ENCODE data around the gene VTCN1.

Gene VTCN1

DNA sequence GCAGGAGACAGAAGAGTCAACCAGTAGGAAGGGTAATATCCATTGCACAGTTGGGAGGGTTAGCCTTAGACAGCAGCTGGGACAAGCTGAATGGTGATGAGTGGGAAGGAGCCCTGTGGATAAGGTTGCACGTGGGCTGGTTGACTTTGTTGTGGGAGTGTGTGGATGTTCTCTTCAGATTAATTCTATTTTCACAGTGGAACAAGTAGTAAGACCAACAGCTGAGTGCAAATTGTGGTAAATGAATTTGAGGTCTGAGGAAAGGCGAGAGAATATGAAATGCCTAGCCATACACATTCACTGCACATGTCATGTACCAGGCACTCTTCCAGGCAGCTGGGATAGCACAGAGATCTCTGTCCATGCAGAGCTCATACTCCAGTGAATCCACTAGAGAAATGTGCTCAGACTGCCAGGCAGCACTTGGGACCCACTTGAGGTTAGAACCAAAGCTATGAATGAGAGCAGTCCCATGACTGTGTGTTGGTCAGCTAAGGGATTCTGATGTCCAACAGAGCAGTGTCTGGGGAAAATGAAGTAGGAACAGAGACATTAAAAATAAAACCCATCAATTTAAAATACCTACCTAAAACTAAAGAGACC lies 25.2 kb upstream of the VTCN1 start:
- no peaks in the 10 kb centered on the region for H3K27me3 ChIP-seq (ENCODE audit: low read depth, low read length)
- H3K27ac ChIP-seq (ENCODE audit: low read length) = no peak overlapping the region
- H3K9me3 ChIP-seq (ENCODE audit: control insufficient read depth in 1 of 2, low read length in 2 of 2) = no peaks in the 10 kb centered on the region
- H3K4me1 ChIP-seq (ENCODE audit: control insufficient read depth in 1 of 2, insufficient read depth in 2 of 2, low read length in 2 of 2) = no peaks in the 10 kb centered on the region
- no peak overlapping the region for H3K4me3 ChIP-seq (ENCODE audit: low read depth in 1 of 2, low read length in 2 of 2)
- H3K36me3 ChIP-seq (ENCODE audit: control insufficient read depth in 1 of 2, insufficient read depth in 2 of 2, low read length in 2 of 2) = no peaks in the 10 kb centered on the region

DNA sequence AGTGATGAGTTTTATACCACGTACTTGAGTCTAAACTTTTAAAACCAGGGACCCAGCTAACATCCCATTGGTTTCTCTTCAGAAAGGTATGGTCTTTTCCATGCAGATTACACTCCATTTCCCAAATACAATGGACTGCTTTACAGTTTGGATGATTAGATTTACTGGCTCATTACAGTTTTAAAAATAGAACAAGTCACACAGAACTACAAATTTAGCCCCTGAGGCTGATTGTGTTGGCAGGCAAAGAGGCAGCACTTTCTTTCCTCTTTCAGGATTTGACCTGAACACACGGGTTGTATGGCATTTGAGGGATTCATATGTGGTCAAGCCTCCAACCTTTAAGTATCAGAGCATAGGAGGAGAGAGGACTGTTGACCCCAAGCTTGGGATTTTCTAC lies 21.8 kb upstream of the VTCN1 start:
- H3K27ac ChIP-seq (ENCODE audit: low read length) = no peak overlapping the region
- H3K4me3 ChIP-seq (ENCODE audit: low read depth in 1 of 2, low read length in 2 of 2) = no peak overlapping the region

GRCh38 chr1:117231748-117232373 lies 21.1 kb upstream of the VTCN1 start:
- no peaks in the 10 kb centered on the region for H3K9me3 ChIP-seq (ENCODE audit: control insufficient read depth in 1 of 2, low read length in 2 of 2)
- no peaks in the 10 kb centered on the region for H3K27me3 ChIP-seq (ENCODE audit: low read depth, low read length)
- H3K36me3 ChIP-seq (ENCODE audit: control insufficient read depth in 1 of 2, insufficient read depth in 2 of 2, low read length in 2 of 2) = no peaks in the 10 kb centered on the region
- no peaks in the 10 kb centered on the region for H3K4me1 ChIP-seq (ENCODE audit: control insufficient read depth in 1 of 2, insufficient read depth in 2 of 2, low read length in 2 of 2)
- H3K4me3 ChIP-seq (ENCODE audit: low read depth in 1 of 2, low read length in 2 of 2) = no peak overlapping the region
- H3K27ac ChIP-seq (ENCODE audit: low read length) = no peak overlapping the region

More for the DNA sequence above, 21.8 kb upstream of the VTCN1 start:
- Histone ChIP-seq H3K27me3 (ENCODE audit: low read depth, low read length) (no peaks in the 10 kb centered on the region), H3K9me3 (ENCODE audit: control insufficient read depth in 1 of 2, low read length in 2 of 2) (no peaks in the 10 kb centered on the region), H3K36me3 (ENCODE audit: control insufficient read depth in 1 of 2, insufficient read depth in 2 of 2, low read length in 2 of 2) (no peaks in the 10 kb centered on the region), H3K4me1 (ENCODE audit: control insufficient read depth in 1 of 2, insufficient read depth in 2 of 2, low read length in 2 of 2) (no peaks in the 10 kb centered on the region)

GRCh38 chr1:117231312-117231711 lies 20.6 kb upstream of the VTCN1 start:
- no peaks in the 10 kb centered on the region for H3K36me3 ChIP-seq (ENCODE audit: control insufficient read depth in 1 of 2, insufficient read depth in 2 of 2, low read length in 2 of 2)
- no peak overlapping the region for H3K27ac ChIP-seq (ENCODE audit: low read length)
- no peaks in the 10 kb centered on the region for H3K4me1 ChIP-seq (ENCODE audit: control insufficient read depth in 1 of 2, insufficient read depth in 2 of 2, low read length in 2 of 2)
- H3K27me3 ChIP-seq (ENCODE audit: low read depth, low read length) = no peaks in the 10 kb centered on the region
- no peaks in the 10 kb centered on the region for H3K9me3 ChIP-seq (ENCODE audit: control insufficient read depth in 1 of 2, low read length in 2 of 2)
- H3K4me3 ChIP-seq (ENCODE audit: low read depth in 1 of 2, low read length in 2 of 2) = no peak overlapping the region

- no peaks in the 10 kb centered on the region for H3K4me1 ChIP-seq (ENCODE audit: control insufficient read depth in 1 of 2, insufficient read depth in 2 of 2, low read length in 2 of 2)
- H3K36me3 ChIP-seq (ENCODE audit: control insufficient read depth in 1 of 2, insufficient read depth in 2 of 2, low read length in 2 of 2) = no peaks in the 10 kb centered on the region
- no peak overlapping the region for H3K4me3 ChIP-seq (ENCODE audit: low read depth in 1 of 2, low read length in 2 of 2)
- H3K9me3 ChIP-seq (ENCODE audit: control insufficient read depth in 1 of 2, low read length in 2 of 2) = no peaks in the 10 kb centered on the region
- H3K27me3 ChIP-seq (ENCODE audit: low read depth, low read length) = no peaks in the 10 kb centered on the region
- no peak overlapping the region for H3K27ac ChIP-seq (ENCODE audit: low read length)
These were observed 18.5 kb upstream of the VTCN1 start for GRCh38 chr1:117229217-117229616.

GRCh38 chr1:117225931-117226330 lies 15.2 kb upstream of the VTCN1 start:
- no peaks in the 10 kb centered on the region for H3K27me3 ChIP-seq (ENCODE audit: low read depth, low read length)
- no peaks in the 10 kb centered on the region for H3K9me3 ChIP-seq (ENCODE audit: control insufficient read depth in 1 of 2, low read length in 2 of 2)

DNA sequence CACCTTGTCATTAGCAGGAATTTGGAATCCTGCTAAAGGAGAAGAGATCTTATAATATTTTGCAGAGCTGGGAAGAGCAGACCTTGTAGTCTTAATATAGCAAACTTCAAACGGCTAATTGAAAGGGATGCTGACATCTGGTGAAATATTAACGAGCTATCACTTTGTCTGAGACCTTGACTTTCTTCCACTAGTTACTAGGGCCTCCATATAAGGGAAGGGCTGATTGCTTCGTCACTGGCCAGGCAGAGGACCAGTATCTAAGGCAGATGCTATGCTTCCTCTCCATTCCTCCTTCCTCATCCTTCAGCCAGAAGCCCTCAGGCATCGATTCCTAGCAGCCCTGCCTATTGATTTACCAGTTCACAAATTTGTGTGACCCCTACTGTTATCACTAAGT lies 6.0 kb upstream of the VTCN1 start:
- no peak overlapping the region for H3K27ac ChIP-seq (ENCODE audit: low read length)

More at GRCh38 chr1:117225931-117226330, 15.2 kb upstream of the VTCN1 start:
- H3K36me3 ChIP-seq (ENCODE audit: control insufficient read depth in 1 of 2, insufficient read depth in 2 of 2, low read length in 2 of 2) = no peaks in the 10 kb centered on the region
- H3K4me1 ChIP-seq (ENCODE audit: control insufficient read depth in 1 of 2, insufficient read depth in 2 of 2, low read length in 2 of 2) = no peaks in the 10 kb centered on the region
- H3K4me3 ChIP-seq (ENCODE audit: low read depth in 1 of 2, low read length in 2 of 2) = no peak overlapping the region
- no peak overlapping the region for H3K27ac ChIP-seq (ENCODE audit: low read length)

DNA sequence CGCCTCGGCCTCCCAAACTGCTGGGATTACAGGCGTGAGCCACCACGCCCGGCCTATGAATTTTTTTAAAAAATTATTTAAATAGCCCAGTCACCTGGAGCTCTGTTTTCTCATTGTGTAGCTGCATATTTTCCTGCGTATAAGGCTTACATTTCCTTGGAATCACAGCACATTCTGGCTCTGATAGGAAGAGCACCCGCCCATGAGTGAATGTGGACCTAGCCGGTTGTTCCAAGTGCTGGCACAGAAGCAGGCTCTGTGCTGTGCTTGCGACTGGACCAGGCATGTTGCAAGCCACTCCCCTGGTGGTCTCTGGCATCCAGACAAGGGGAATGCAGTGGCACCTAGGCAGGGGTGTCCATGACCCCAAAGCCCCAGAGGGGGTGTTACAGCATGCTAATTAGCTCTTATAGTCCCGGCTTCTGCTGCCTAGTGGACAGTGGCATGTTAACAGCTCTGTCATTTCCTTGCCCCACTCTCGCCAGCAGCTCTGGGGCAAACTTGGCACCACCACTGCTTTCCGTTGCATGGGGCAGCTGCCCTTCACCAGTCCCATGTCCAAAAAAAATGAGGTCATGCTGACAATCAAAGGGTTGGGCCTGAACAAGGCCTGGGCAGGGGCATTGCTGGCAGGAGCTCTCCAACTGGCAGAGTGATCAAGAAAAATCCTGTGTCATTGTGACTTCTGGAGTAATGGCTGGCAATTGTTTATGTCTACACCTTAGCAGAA lies 5.2 kb upstream of the VTCN1 start:
- H3K27ac ChIP-seq (ENCODE audit: low read length) = no peak overlapping the region
- no peaks in the 10 kb centered on the region for H3K27me3 ChIP-seq (ENCODE audit: low read depth, low read length)
- no peaks in the 10 kb centered on the region for H3K36me3 ChIP-seq (ENCODE audit: control insufficient read depth in 1 of 2, insufficient read depth in 2 of 2, low read length in 2 of 2)
- H3K4me1 ChIP-seq (ENCODE audit: control insufficient read depth in 1 of 2, insufficient read depth in 2 of 2, low read length in 2 of 2) = no peaks in the 10 kb centered on the region
- H3K9me3 ChIP-seq (ENCODE audit: control insufficient read depth in 1 of 2, low read length in 2 of 2) = peaks cover 0 to 2% of the 10 kb centered on the region in 2 donors
- no peak overlapping the region for H3K4me3 ChIP-seq (ENCODE audit: low read depth in 1 of 2, low read length in 2 of 2)

More for the DNA sequence above, 6.0 kb upstream of the VTCN1 start:
- Histone ChIP-seq H3K4me3 (ENCODE audit: low read depth in 1 of 2, low read length in 2 of 2) (no peak overlapping the region), H3K9me3 (ENCODE audit: control insufficient read depth in 1 of 2, low read length in 2 of 2) (peaks cover 0 to 2% of the 10 kb centered on the region in 2 donors), H3K27me3 (ENCODE audit: low read depth, low read length) (no peaks in the 10 kb centered on the region), H3K36me3 (ENCODE audit: control insufficient read depth in 1 of 2, insufficient read depth in 2 of 2, low read length in 2 of 2) (no peaks in the 10 kb centered on the region), H3K4me1 (ENCODE audit: control insufficient read depth in 1 of 2, insufficient read depth in 2 of 2, low read length in 2 of 2) (no peaks in the 10 kb centered on the region)

DNA sequence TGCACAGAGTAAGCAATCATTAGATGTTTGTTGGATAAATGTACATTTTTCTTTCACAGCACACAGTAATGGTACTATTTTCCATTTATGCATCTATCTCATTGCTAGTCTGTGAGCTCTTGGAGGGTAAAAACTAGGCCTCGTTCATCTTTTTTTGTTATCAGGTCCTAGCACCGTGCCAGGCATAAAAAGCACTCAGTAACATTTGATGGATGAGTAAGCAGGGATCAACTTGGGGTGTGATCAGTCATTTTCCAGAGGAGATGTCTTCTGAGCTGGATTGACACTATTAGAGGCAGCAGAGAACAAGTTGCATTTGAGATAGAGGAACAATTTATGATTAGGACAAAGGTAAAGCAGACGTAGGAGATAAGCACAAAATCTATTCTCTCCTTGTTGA lies 4.3 kb upstream of the VTCN1 start:
- H3K4me3 ChIP-seq (ENCODE audit: low read depth in 1 of 2, low read length in 2 of 2) = no peak overlapping the region
- no peaks in the 10 kb centered on the region for H3K4me1 ChIP-seq (ENCODE audit: control insufficient read depth in 1 of 2, insufficient read depth in 2 of 2, low read length in 2 of 2)
- H3K36me3 ChIP-seq (ENCODE audit: control insufficient read depth in 1 of 2, insufficient read depth in 2 of 2, low read length in 2 of 2) = no peaks in the 10 kb centered on the region
- peaks cover 0 to 2% of the 10 kb centered on the region in 2 donors for H3K9me3 ChIP-seq (ENCODE audit: control insufficient read depth in 1 of 2, low read length in 2 of 2)
- H3K27me3 ChIP-seq (ENCODE audit: low read depth, low read length) = no peaks in the 10 kb centered on the region
- no peak overlapping the region for H3K27ac ChIP-seq (ENCODE audit: low read length)

DNA sequence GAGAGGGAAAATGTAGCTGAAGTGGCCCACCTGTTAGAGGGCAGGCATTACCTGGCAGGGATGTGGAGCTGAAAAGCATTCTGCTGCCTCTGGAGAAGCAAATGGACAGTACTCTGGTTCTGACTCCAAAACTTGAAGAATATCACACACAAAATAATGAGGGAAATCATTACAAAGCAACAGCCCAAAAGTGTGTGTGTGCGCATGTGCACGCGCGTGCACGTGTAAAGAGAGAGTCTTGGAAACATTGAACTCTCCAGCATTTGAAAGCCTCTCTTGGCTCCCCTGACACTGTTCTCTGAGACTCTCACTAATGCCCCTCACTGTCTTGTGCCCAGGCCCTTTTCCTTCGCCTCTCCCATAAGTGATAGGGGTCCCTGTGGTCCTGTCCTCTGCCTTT lies 2.3 kb upstream of the VTCN1 start:
- Histone ChIP-seq H3K36me3 (ENCODE audit: control insufficient read depth in 1 of 2, insufficient read depth in 2 of 2, low read length in 2 of 2) (no peaks in the 10 kb centered on the region), H3K9me3 (ENCODE audit: control insufficient read depth in 1 of 2, low read length in 2 of 2) (peaks cover 0 to 2% of the 10 kb centered on the region in 2 donors), H3K4me1 (ENCODE audit: control insufficient read depth in 1 of 2, insufficient read depth in 2 of 2, low read length in 2 of 2) (no peaks in the 10 kb centered on the region), H3K27ac (ENCODE audit: low read length) (no peak overlapping the region), H3K4me3 (ENCODE audit: low read depth in 1 of 2, low read length in 2 of 2) (no peak overlapping the region), H3K27me3 (ENCODE audit: low read depth, low read length) (no peaks in the 10 kb centered on the region)

DNA sequence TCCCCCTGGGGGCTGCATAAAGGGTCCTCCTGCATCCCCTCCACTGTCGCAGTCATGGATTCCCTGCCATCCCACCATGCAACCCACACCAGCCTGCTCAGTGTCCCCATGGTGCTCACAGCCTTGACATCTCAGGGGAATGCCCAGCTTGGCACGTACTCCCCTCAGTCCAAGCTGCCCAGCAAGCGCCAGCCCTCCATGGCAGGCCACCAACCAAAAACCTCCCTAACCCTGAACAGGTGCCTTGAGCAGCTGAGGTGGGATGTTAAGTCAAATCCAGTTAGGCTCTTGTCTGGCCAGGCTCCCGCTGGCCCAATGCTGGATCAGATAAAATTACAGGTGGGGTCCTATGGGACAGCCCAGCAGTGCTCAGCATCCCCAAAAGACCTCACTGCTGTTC lies 341 bp downstream of the VTCN1 start:
- Histone ChIP-seq H3K9me3 (ENCODE audit: control insufficient read depth in 1 of 2, low read length in 2 of 2) (no peaks in the 10 kb centered on the region), H3K4me3 (ENCODE audit: low read depth in 1 of 2, low read length in 2 of 2) (no peak overlapping the region), H3K36me3 (ENCODE audit: control insufficient read depth in 1 of 2, insufficient read depth in 2 of 2, low read length in 2 of 2) (no peaks in the 10 kb centered on the region), H3K27me3 (ENCODE audit: low read depth, low read length) (no peaks in the 10 kb centered on the region), H3K4me1 (ENCODE audit: control insufficient read depth in 1 of 2, insufficient read depth in 2 of 2, low read length in 2 of 2) (no peaks in the 10 kb centered on the region), H3K27ac (ENCODE audit: low read length) (no peak overlapping the region)
